Loucy (cell line): ENCODE results near the gene CAVIN1.

Source experiments
- H2AFZ ChIP-seq: fragments of 200-600 bp; sonication (generic); 2 replicates; pipeline ENCODE4 v1.6.0; 2016; ENCODE audit warnings: antibody characterized with exemption, mild to moderate bottlenecking, low read length, moderate library complexity
- H3F3A ChIP-seq: fragments of 200-600 bp; 2 replicates; pipeline ENCODE4 v1.6.0; 2016; ENCODE audit warnings: antibody characterized with exemption, low read depth, mild to moderate bottlenecking
- H3K27me3 ChIP-seq: fragments of 200-600 bp; sonication (generic); 2 replicates; pipeline ENCODE4 v1.6.1; 2014; ENCODE audit warnings: low read length, mild to moderate bottlenecking; ENCODE audit not compliant: insufficient read depth, poor library complexity, severe bottlenecking
- H3K36me3 ChIP-seq: fragments of 200-600 bp; sonication (generic); 2 replicates; pipeline ENCODE4 v1.6.1; 2016; ENCODE audit warnings: low read length; ENCODE audit not compliant: insufficient read depth
- H3K4me1 ChIP-seq: fragments of 200-600 bp; sonication (generic); 2 replicates; pipeline ENCODE4 v1.5.1; 2014; ENCODE audit warnings: low read length, mild to moderate bottlenecking; ENCODE audit not compliant: insufficient read depth, poor library complexity, severe bottlenecking
- H3K4me2 ChIP-seq: fragments of 200-600 bp; sonication (generic); 2 replicates; pipeline ENCODE4 v1.6.0; 2014; ENCODE audit warnings: antibody characterized with exemption, low read length, low read depth, mild to moderate bottlenecking; ENCODE audit not compliant: poor library complexity, severe bottlenecking
- H3K4me3 ChIP-seq: fragments of 200-600 bp; sonication (generic); 2 replicates; pipeline ENCODE4 v1.5.1; 2014; ENCODE audit warnings: low read length, mild to moderate bottlenecking, mixed read lengths; ENCODE audit not compliant: poor library complexity, severe bottlenecking
- H3K79me2 ChIP-seq: fragments of 200-600 bp; sonication (generic); 2 replicates; pipeline ENCODE4 v1.6.1; 2014; ENCODE audit warnings: low read length; ENCODE audit not compliant: insufficient read depth
- H3K9ac ChIP-seq: fragments of 200-600 bp; sonication (generic); 2 replicates; pipeline ENCODE4 v1.6.0; 2014; ENCODE audit warnings: mild to moderate bottlenecking, low read depth, low read length, moderate library complexity; ENCODE audit not compliant: poor library complexity, severe bottlenecking
- H3K9me2 ChIP-seq: fragments of 200-600 bp; sonication (generic); replicated peaks from 2 replicates; pipeline ENCODE4 v1.6.1; 2016; ENCODE audit warnings: low read depth, low read length, mixed read lengths
- H3K9me3 ChIP-seq: fragments of 200-600 bp; sonication (generic); 2 replicates; pipeline ENCODE4 v1.6.1; 2014; ENCODE audit warnings: mild to moderate bottlenecking, antibody characterized with exemption, low read length, low read depth; ENCODE audit not compliant: insufficient read depth
- H4K20me1 ChIP-seq: fragments of 200-600 bp; sonication (generic); 2 replicates; pipeline ENCODE4 v1.6.0; 2014; ENCODE audit warnings: antibody characterized with exemption, low read length, mild to moderate bottlenecking; ENCODE audit not compliant: insufficient read depth, poor library complexity, severe bottlenecking
- CTCF ChIP-seq: fragments of 200-600 bp; sonication (generic); conservative IDR thresholded peaks from 2 replicates; pipeline ENCODE4 v1.5.1; 2014; ENCODE audit warnings: mild to moderate bottlenecking, antibody characterized with exemption, low read length
- EZH2phosphoT487 ChIP-seq: fragments of 200-600 bp; IDR thresholded peaks from 2 replicates; pipeline ENCODE4 v1.6.1; 2018; ENCODE audit warnings: antibody characterized with exemption, mild to moderate bottlenecking, moderate library complexity, borderline replicate concordance

CAVIN1 gene

GRCh38 chr17:42408061-42408460, 15.0 kb downstream of the CAVIN1 start:
- peaks cover 3% of the 10 kb centered on the region for H3K4me1 ChIP-seq
- H3K4me3 ChIP-seq = no peak overlapping the region
- H3K4me2 ChIP-seq = no peak overlapping the region
- H3K27me3 ChIP-seq = no peaks in the 10 kb centered on the region
- H3F3A ChIP-seq = no peaks in the 10 kb centered on the region
- no peaks in the 10 kb centered on the region for H4K20me1 ChIP-seq
- H3K79me2 ChIP-seq = no peaks in the 10 kb centered on the region
- TF ChIP-seq CTCF = no peak
- no peak for TF ChIP-seq EZH2phosphoT487
- no peaks in the 10 kb centered on the region for H3K36me3 ChIP-seq
- H3K9me3 ChIP-seq = no peaks in the 10 kb centered on the region
- no peaks in the 10 kb centered on the region for H3K9me2 ChIP-seq
- peak overlapping the region; percentile 50; the same call in 1 of the 2 replicates for H2AFZ ChIP-seq
- H3K9ac ChIP-seq = no peak overlapping the region

- H3K4me2 ChIP-seq = no peak overlapping the region
These were observed 15.7 kb downstream of the CAVIN1 start for GRCh38 chr17:42407289-42407836.

GRCh38 chr17:42406615-42407288, 16.3 kb downstream of the CAVIN1 start:
- TF ChIP-seq EZH2phosphoT487 (no peak), CTCF (no peak)
- H3K4me3 ChIP-seq = no peak overlapping the region
- no peaks in the 10 kb centered on the region for H3K79me2 ChIP-seq
- no peaks in the 10 kb centered on the region for H3K9me2 ChIP-seq
- H3K36me3 ChIP-seq = no peaks in the 10 kb centered on the region
- no peaks in the 10 kb centered on the region for H4K20me1 ChIP-seq
- H3K4me2 ChIP-seq = no peak overlapping the region
- H3F3A ChIP-seq = no peaks in the 10 kb centered on the region
- no peak overlapping the region for H2AFZ ChIP-seq
- peaks cover 16% of the 10 kb centered on the region for H3K4me1 ChIP-seq
- H3K27me3 ChIP-seq = no peaks in the 10 kb centered on the region
- no peak overlapping the region for H3K9ac ChIP-seq
- no peaks in the 10 kb centered on the region for H3K9me3 ChIP-seq

More at GRCh38 chr17:42407289-42407836, 15.7 kb downstream of the CAVIN1 start:
- H3K9me3 ChIP-seq = no peaks in the 10 kb centered on the region
- H3K9ac ChIP-seq = no peak overlapping the region
- no peaks in the 10 kb centered on the region for H3K36me3 ChIP-seq
- H2AFZ ChIP-seq = peak overlapping the region; percentile 80
- no peaks in the 10 kb centered on the region for H3K9me2 ChIP-seq
- H3K79me2 ChIP-seq = no peaks in the 10 kb centered on the region
- no peaks in the 10 kb centered on the region for H4K20me1 ChIP-seq
- TF ChIP-seq CTCF (no peak), EZH2phosphoT487 (no peak)
- H3K4me3 ChIP-seq = no peak overlapping the region
- H3K27me3 ChIP-seq = no peaks in the 10 kb centered on the region
- H3K4me1 ChIP-seq = peaks cover 10% of the 10 kb centered on the region
- H3F3A ChIP-seq = no peaks in the 10 kb centered on the region
